ENCODE measurements around the gene KRT76. TPM values are rescaled to one million over a fixed set of nuclear protein-coding genes. Genes with fewer than 3 reads are reported as not detected.

Gene KRT76
- total RNA-seq: not detected

- TF ChIP-seq, protein P1, sequence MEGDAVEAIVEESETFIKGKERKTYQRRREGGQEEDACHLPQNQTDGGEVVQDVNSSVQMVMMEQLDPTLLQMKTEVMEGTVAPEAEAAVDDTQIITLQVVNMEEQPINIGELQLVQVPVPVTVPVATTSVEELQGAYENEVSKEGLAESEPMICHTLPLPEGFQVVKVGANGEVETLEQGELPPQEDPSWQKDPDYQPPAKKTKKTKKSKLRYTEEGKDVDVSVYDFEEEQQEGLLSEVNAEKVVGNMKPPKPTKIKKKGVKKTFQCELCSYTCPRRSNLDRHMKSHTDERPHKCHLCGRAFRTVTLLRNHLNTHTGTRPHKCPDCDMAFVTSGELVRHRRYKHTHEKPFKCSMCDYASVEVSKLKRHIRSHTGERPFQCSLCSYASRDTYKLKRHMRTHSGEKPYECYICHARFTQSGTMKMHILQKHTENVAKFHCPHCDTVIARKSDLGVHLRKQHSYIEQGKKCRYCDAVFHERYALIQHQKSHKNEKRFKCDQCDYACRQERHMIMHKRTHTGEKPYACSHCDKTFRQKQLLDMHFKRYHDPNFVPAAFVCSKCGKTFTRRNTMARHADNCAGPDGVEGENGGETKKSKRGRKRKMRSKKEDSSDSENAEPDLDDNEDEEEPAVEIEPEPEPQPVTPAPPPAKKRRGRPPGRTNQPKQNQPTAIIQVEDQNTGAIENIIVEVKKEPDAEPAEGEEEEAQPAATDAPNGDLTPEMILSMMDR (IDR thresholded peaks at IDR 0.05; ENCODE audit: low read depth): no peak
Measured at GRCh38 chr12:52776913-52777395, at the start of gene KRT76. TSS of gene KRT76 (minus strand) at chr12:52777345. CDS start at chr12:52777291, 54 bp downstream.

GRCh38 chr12:52825961-52826360 lies 48.8 kb upstream of the KRT76 start:
- TF ChIP-seq, protein P1 (IDR thresholded peaks at IDR 0.05; ENCODE audit: low read depth): no peak

DNA sequence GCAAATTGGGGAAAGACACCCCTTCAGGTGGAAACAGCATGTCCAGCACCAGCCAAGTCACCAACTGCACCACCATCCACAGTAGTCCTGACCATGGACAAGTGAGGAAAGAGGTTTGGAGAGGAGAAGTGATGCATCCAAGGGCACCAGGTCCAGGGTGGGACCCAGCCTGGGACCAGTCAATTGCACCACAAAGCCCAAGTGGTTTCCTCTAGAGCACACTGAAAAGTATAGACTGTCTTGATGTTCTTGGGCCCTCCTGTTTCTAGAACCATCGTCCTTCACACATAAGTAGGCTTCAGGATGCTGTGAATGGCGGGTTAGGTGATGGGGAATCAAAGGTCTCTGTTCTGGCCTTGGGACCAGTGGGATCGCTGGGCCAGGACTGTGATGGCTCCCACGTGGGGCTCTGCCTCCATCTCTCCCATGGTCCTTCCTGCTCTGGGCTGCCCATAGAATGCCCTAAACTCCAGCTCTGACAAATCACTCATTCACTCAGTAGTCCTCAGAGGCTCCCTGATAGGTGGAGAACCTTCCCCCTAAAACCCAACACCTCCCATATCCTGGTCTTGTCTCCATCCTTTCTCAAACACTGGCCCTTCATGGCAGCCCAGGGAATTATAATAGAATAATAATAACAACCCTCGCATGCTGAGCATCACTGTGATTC lies 47.7 kb upstream of the KRT76 start:
- TF ChIP-seq, protein P1 (IDR thresholded peaks at IDR 0.05; ENCODE audit: low read depth): no peak

- TF ChIP-seq, protein P1 (IDR thresholded peaks at IDR 0.05; ENCODE audit: low read depth): no peak
Measured at GRCh38 chr12:52823761-52824450, 46.8 kb upstream of the KRT76 start.

GRCh38 chr12:52822771-52823510 lies 45.8 kb upstream of the KRT76 start:
- TF ChIP-seq, protein P1 (IDR thresholded peaks at IDR 0.05; ENCODE audit: low read depth): no peak

DNA sequence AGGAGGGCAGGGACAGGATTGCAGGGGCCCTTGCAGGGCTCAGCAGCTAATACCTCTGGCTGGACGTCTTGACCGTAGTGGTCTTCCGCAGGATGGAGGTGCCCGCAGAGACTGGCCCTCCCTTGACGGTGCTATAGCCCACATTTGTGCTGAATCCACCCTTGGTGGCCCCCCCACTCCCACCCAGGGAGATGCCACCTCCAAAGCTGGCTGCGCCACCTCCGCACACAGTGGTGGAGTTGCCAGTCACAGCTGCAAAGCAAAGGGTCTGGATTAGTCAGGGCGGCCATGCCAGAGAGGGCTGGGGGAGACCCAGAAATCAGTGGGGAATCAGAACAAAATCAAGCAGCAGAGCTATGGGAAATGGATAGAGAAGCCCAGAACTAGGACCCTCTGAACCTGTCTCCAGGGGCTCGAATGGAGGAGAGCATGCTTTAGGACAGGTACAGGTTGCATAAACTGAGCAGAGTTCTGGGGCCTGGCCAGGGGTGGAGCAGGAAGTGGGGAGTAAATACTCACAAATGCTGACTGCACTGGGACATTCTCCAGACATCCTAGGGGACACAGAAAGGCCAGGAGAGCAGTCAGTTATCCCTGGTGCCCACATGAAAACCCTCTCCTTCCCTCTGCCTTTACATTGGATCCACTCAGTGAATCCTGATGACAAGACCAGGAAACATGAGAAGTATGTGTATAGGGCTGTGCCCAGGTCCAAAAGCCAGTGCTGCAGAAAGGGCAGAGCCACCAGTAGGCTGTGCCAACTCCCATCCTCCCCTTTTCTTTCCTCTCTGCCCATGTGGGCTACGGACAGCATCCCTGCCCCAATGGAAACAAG lies 44.9 kb upstream of the KRT76 start:
- TF ChIP-seq, protein P1 (IDR thresholded peaks at IDR 0.05; ENCODE audit: low read depth): no peak
